WI38 (cell line): ENCODE results near the gene RAB3IL1.

ENCODE experiments used
- H3K4me3 ChIP-seq: 2 replicates; pipeline ENCODE4 v1.5.1; 2011; ENCODE audit warnings: low read depth, mild to moderate bottlenecking, control low read depth, low read length
- CTCF ChIP-seq: IDR thresholded peaks from 2 replicates; pipeline ENCODE4 v1.5.1; 2012; ENCODE audit warnings: low read depth, mild to moderate bottlenecking, control low read depth, low read length

RAB3IL1 gene

DNA sequence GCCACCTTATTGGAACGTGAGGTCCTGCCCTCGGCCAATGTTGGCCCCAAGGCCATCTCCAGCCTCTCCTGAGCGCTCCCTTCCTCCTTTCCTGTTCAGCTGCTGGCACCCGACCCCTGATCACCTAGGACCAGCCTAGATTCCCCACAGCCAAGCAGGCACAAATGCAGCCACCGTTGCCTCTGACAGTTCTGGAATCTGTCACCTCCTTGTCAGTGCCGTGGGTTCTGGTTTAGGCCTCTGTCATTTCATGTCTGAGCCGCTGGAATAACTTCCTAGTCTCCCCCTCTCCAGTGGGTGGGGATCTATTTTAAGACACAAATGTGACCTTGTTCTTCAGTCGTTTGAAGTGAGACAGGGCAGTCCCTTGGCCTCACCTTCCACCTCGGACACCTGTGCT is 55.7 kb downstream of the RAB3IL1 start:
- no peak for TF ChIP-seq CTCF
- no peak overlapping the region for H3K4me3 ChIP-seq

DNA sequence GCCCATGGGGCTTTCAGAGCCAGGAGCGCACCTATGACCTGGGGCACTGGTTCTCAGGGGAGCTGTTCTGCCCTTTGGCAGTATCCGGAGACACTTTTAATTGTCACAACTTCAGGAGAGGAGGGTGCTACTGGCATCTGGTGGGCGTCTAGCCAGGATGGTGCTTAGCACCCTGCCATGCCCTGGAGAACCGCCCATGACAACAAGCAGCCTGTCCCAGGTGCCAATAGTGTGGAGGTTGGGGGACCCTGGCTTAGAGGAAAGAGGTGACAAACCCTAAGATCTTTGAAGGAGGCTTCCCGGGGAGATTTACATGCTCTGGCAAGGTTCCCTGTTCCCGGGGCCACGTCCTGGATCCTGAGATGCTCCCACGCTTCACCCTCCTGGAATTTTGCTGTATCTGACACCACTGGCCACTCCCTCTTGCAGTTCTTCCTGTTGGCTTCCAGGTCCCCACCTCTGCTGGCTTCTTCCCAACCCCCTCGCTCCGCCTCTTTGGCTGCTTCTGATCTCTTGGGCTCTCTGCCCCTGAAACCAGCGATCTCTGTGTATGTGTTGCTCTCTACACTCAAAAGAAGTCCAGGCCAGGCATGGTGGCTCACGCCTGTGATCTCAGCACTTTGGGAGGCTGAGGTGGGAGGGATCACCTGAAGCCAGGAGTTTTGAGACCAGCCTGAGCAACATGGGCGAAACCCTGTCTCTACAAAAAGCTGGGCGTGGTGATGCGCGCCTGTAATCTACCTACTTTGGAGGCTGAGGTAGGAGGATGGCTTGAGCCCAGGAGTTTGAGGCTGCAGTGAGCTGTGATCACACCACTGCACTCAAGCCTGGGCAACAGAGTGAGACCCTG is 57.1 kb downstream of the RAB3IL1 start:
- TF ChIP-seq CTCF = no peak
- no peak overlapping the region for H3K4me3 ChIP-seq

GRCh38 chr11:61855939-61856680 is 61.3 kb downstream of the RAB3IL1 start:
- TF ChIP-seq CTCF = no peak
- H3K4me3 ChIP-seq = no peak overlapping the region

DNA sequence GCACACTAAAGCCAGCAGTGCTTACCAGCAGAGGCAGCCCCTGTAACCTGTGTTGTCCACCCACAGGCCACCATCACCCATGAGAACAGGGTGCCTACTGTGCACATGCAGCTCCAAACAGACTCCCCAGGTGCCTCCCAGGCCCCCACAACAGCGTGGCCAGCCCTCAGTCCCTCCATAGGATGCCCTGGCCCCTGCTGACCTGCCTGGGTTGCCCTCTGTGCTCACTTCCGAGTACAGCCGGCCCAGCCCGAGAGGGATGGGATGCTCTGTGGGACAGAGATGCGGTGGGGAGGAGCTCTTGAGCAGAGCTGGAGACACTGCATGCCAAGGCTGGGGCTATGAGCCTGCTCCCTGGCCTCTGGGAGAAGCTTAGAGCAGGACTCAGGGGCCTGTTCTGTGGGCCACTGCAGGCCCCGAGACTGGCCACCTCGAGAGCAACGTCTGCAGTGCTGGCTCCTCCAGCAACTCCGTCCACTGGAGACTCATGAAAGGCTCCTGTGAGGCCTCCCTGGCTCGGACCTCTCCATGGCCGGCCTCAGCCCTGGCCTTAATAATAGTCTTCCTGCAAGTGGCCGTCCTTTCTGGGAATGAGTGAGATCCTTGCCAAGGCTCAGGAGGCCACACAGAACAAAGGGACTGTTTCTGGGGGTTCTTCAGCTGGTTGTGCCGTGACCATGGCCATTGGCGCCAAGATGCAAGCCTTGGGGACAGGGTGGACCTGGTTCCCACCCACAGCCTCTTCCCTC is 62.2 kb downstream of the RAB3IL1 start:
- TF ChIP-seq CTCF = no peak

DNA sequence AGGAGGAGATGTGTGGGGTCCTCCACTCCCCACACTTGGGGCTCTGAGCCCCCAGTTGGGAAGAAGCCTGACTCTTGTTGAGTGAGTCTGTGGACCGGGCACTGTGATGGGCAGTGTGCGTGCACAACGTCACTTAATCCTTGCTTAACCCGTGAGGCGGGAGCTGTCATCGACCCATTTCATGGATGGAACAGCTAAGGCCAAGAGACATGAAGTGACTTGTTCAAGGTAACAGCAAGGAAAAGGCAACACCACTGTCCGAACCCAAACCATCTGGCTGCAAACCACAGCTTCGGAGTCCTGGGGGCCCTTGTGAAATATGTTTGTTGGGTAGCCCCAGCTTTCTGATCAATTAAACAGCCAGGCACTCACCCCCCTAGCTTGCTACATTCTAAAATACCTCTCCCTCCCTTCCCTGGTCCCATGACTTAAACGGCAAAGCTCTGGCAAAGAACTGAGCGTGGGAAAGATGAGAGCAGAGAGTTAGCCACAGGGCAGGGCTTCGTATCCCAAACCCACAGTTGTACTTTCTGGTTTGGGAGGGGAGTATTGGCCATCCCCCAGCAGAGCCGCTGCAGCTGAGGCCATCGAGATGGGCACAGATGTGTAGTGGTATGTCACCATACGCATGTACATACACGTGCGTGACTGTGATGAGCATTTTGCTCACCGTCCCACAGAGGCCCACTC is 63.0 kb downstream of the RAB3IL1 start:
- no peak for TF ChIP-seq CTCF
- H3K4me3 ChIP-seq = no peak overlapping the region

More for the DNA sequence above, 62.2 kb downstream of the RAB3IL1 start:
- no peak overlapping the region for H3K4me3 ChIP-seq

DNA sequence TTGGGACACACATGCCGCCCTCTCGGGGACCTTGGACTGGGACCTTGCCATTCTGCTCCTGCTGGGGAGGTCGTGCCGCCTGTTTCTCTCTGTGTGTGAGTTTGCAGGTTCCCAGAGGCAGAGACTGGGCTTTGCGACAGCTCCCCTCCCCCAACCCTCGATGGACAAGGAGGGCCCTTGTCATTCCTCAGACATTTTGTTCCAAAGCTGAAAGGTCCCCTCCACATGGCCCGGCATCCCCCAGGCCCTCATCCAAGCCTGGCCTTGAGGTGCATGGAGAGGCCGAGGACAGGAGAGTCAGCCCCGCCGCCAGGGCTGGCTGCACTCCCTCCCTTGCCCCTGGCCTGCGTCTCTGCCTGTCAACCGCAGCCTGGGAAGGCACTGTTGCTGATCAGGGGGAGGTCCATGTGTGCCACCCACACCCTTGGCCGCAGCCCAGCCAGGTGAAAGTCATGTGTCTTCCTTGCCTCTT is 63.6 kb downstream of the RAB3IL1 start:
- no peak for TF ChIP-seq CTCF

More for the DNA sequence above, 63.6 kb downstream of the RAB3IL1 start:
- H3K4me3 ChIP-seq = no peak overlapping the region
